Right lung (tissue), 5 donors: ENCODE data around the gene IL4I1. TPM values are rescaled to one million over a fixed set of nuclear protein-coding genes. Genes with fewer than 3 reads are reported as not detected.

Source experiments
- DNase-seq, 2 donors: peaks; one replicate each; pipeline ENCODE4 v3.0.0-alpha.2; 2013
- polyA plus RNA-seq, 5 donors: library from polyadenylated mRNA; unstranded; fragments of 120-200 nt; gene quantifications; one replicate each; pipeline versions ENCODE4 v1.2.1 to v1.2.3, GENCODE V29; 2013; ENCODE audit warnings: inconsistent platforms in 1 of 5, low replicate concordance in 1 of 5; ENCODE audit not compliant: insufficient read length in 5 of 5, insufficient read depth in 1 of 5

The IL4I1 gene
- polyA plus RNA-seq, 5 donors = 1.0 to 2.1 (median 1.5) TPM

DNA sequence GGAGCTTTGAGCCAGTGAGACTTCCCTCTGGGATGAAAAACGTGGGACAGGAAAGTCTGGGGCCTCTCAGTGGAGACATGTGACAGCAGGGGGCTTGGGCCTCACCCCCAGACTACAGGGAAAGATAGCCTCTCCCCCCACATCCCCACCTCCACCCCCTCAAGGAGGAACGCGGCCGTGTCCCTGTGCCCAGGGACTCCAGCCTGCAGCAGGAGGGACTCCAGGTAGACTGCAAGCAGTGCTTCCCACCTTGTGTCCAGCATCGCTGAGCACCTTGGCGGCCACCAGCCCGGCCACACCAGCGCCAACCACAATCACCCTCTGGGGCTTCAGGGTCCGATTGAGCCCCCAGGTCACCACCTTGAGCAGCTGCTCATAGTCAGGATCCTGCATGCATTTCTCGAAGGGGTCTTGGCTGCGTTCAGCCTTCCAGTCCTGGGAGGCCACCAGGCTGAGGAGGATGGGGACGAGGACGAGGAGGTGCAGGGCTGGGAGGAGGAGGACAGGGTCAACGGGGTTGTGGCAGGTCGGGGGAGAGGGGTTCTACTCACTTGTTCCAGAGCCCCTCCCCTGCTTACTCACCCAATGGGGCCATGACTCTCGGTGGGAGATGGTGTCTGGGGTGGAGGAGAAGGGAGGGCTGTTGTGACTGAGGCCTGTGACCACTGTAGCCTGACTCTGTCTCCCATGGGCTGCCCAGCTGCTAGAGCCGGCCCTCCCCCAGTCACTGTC lies 955 bp downstream of the IL4I1 start:
- no peak for DNase-seq

DNA sequence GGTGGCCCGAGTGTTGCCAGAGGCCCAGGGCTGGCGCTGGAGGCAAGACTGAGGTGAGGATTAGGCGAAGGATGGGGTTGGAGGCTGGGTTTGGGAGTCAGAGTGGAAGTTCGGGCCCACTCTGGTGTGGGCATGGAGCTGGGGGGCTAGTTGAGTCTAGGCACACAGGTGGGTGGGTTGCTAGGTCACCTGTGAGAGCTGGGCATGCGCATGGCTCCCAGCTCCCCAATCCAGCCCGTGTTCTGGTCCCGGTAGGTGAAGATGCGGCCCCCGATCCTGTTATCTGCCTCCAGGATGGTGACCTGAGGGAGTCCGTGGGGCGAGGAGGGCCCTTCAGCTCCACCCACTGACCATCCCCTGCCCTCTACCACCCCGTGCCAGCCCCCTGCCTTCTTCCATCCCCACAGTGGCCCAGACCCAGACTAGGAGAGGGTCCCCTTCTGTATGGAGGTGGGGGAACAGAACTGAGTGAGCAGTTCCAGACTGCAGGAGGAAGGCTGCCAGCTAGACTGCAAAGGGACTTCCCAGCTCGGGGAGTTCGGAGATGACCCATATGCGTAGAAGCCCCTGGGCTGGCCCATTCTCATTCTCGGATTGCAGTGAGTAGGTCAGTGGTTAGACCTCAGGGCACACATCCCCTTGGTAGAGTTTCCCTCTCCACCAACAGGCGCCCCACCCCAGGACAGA lies 1.7 kb downstream of the IL4I1 start:
- no peak for DNase-seq

DNA sequence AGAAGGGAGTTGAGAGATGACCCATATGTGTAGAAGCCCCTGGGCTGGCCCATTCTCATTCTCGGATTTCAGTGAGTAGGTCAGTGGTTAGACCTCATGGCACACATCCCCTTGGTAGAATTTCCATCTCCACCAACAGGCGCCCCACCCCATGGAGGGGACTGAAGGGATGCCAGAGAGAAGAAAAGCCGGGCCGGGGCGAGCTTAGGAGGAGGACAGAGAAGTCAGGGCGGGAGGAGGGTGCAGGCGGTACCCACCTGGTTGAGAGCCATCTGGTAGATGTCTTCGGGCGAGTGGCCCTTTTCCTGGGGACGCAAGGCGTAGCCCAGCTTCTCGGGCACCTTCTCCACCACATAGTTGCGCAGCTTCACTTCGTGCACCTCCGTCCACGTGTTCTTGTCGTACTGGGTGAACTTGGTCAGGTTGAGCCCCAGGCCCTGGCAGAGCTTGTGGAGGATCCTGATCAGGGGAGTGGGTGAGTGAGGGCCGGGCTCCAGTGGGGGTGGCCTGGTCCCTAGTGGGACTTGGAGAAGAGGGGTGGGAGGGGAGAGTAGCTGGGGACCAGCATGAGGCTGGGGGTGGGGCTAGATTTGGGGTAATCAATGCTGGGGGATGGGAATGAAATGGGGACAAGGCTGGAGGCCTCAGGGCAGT lies 2.5 kb downstream of the IL4I1 start:
- no peak for DNase-seq

DNA sequence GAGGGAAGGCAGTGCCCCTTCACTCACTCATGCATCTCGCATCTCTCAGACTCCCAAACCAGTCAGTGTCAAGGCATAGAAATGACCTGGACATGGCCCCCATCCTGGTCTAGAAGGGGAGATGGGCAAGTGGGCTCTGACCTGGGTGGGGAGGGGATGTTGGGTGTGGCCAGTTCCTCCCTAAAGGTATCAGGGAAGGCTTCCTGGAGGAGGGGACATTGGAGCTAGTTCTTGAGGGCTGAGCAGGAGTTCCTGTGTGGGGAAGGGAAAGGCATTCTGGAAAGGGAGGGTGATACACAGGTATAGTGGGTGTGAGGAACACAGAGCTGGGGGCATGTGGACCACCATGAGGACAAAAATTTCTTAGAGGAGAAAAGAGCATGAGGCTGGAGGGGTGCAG lies 4.0 kb downstream of the IL4I1 start:
- DNase-seq = no peak

DNA sequence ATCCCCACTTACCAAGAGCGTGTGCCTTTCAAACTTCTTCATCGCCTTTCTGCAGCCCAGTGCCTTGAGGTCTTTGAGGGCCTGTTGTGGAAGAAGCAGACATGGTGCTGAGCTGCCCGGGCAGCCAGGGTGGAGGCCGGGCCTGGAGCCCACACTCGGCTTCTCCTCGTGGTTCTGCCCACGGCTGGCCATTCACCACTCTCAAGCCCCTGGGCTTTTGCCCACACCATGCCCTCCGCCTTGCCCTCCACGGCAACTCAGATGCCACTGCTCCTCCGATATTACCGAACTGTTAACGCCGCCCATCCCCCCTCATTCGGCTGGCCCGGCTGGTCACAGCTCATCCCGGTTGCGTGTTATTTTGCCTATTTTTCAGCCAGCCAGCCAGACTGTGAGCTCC lies 5.3 kb downstream of the IL4I1 start:
- no peak for DNase-seq

DNA sequence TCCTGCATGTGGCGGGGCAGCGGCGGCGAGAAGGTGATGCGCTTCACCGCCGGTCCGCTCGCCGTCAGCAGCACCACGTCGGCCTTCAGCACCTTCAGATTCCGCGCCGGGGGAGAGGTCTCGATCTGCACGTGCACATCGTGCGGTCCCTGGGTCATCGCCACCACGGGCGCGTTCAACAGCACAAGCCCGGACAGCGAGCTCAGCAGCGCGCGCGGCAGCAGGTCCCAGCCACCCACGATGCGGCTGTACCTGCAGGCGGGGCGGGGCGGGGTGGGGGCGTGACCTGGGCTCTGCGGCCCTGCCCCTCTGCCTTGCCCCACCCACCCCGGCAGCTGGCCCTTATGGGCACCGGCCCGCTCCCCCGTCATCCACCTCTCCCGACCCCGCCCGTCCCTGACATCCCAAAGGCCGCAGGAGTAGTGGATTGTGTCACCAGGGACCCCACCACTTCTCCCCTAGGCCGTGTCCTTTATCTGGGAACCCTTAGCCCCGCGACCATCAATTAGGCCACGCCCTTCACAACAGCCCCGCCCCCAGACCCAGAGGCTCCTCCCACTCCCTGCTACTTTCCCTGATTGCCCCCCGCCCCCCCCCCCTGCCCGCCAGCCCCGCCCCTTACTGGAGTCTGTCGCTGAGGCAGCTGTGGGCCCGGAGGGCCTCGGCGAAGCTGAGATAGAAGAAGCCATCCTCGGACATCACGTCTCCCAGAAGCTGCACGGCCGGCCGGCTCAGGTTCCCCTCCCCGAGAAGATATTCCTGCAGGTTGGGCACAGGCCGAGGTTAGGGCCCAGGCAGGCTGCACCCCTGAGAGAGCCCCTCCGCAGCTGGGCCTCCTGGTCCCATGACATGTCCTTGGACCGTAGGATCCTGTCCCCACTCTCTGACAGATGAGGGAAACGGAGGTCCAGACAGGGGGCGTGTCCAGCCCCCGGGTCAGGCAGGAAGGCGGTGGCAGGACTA lies 6.1 kb downstream of the IL4I1 start:
- DNase-seq = no peak

DNA sequence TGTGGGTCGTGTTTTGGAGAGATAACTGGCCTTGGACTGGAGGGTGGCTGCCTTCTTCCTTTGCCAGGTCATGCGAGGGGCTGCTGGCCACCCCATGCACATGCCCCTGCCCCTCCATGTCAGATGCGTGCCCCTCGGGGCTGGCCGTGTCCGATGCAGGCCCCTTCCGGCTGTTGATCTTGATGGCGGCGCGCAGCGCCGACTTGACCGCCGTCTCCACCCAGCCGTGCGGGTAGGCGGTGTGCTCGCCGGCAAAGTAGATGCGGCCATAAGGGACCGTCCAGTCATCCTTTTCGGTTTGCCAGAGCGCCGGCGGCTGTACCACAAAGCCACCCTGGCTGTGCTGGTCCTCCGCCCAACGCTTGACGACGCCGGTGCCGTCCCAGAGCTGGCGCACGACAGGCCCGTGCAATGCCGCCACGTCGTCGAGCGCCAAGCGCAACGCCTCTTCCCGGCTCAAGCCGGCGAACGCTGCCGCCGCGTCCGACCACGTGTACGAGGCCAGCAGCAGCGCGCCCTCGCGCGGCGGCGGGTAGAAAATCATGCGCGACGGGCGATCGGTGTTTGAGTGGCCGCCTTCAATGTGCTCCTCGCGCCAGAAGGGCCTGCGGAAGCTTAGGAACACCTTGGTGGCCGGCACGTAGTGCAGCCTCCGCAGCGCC lies 6.9 kb downstream of the IL4I1 start:
- peak; percentile 75 to 76 for DNase-seq

DNA sequence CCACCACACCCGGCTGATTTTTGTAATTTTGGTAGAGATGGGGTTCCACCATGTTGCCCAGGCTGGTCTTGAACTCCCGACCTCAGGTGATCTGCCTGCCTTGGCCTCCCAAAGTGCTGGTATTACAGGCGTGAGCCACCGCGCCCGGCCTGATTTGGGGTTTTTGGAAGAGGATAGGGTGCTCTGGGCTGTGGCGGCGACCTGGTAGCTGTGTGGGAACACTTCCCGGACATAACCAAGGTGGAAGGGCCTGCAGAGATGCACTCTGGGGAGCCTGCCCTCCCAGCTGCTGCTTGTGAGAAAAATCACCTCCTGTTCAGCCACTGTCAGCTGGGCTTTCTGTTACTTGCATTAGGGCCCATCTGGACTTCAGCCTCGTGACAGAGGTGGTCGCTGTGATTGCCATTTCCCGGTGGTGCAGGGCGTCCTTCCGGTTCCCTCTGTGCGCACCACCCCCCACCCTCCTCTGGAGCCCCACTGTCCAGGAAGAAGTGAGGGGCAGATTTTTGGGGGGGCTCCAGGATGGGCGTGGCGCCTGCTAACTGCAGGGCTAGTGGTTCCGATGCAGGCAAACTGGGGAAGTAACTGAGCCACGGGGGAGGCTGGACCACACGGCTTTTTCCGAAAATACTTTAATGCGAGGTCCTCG lies 7.5 kb downstream of the IL4I1 start:
- DNase-seq = no peak

DNA sequence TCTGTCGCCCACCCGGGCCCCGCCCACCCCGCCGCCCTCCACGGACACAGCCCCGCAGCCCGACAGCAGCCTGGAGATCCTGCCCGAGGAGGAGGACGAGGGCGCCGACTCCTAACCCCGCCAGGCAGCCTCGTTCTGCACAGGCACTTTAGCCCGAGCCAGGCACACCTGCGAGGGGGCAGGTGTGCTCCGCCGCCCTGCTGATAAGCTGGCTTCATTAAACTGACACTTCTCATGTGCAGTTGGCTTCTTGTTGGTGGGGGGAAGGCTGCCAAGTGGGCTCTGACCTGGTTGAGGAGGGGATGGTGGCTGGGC lies 8.2 kb downstream of the IL4I1 start:
- DNase-seq = no peak

DNA sequence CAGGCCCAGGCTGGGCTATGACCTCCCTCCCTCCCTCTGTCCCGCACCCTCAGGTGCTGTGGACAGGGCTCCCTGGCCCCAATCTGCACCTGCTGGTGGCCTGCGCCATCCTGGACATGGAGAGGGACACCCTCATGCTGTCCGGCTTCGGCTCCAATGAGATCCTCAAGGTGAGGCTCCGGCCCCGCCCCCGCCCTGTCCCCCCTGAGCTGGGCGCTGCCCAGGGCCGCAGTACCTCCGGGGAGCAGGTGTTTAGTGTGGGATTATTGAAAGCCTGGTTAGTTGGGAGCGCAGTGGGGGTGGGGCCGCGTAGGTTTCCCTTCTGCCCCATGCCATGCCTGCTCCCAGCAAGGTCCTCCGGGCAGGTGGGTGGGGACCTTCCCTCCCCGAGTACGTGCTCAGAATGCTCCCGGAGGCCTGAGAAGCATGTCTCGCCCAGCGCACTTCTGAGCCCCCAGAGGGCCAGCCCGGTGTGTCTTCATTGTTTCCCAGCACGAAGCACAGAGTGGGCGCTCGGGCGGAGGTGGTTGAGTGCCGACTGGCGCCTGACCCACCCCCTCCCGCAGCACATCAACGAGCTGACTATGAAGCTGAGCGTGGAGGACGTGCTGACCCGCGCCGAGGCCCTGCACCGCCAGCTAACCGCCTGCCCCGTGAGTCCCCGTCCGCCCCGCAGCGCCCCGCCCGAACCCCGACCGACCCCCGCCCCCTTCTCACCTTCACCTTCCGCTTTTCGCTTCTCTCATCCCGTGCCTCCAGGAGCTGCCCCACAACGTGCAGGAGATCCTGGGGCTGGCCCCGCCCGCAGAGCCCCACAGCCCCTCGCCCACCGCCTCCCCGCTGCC lies 8.8 kb downstream of the IL4I1 start:
- no peak for DNase-seq

DNA sequence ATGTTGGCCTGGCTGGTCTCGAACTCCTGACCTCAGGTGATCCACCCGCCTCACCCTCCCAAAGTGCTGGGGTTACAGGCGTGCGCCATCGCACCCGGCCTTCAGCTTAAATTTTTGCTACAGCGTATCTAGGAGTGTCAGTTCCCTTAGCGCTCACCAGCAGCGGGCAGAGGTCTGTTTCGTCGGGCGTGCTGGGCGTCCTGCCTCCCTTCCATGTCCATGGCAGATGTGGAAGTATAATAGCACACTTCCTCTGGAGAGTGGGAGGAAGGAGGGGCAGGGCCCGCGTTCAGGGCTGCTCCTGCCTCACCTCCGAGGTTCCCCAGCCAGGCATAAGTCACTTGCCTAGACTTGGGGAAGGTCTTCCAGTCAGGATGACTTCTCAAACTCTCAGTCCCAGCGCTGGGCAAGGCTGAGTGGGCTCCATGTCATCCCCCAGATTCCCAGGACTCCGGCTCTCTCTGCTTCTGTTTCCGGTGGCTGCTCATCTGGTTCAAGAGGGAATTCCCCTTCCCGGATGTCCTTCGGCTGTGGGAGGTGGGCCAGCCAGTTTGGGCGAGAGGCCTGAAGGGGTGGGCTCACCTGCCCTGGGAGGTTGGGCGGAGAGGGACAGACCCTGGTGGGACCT lies 9.5 kb downstream of the IL4I1 start:
- DNase-seq = no peak

DNA sequence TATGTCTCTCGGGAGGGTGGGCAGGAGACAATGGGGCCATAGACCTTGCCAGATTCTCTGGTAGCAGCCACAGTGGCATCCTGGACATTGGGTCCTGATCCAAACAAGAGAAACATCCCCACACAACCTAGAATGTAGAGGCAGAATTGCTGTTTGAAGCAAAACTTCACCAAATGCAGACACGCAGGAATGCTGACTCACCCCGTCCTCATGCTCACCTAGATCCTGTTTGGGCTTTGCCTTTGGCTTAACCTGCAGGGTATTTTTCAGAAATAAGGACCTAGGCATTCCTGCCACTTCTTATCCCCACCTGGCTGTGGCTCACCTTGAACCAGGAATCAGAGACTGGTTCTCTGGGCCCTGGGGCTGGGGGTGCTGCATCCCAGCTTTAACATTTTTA lies 11.9 kb downstream of the IL4I1 start:
- no peak for DNase-seq

DNA sequence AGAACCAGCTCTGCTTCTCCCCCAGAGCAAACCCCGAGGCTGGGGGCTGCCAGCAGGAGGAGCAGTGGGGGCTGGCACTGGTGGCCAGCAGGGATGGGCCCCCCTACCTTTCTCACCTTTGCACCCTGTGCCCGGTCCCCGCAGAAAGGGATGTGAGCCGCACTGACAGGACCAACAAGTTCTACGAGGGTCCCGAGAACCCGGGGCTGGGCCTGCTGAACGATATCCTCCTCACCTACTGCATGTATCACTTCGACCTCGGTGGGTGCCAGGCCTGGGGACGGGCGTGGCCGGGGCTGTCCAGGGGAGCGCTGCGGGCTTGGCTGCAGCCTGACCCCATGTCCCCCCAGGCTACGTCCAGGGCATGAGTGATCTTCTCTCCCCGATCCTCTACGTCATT lies 12.6 kb downstream of the IL4I1 start:
- DNase-seq = no peak

DNA sequence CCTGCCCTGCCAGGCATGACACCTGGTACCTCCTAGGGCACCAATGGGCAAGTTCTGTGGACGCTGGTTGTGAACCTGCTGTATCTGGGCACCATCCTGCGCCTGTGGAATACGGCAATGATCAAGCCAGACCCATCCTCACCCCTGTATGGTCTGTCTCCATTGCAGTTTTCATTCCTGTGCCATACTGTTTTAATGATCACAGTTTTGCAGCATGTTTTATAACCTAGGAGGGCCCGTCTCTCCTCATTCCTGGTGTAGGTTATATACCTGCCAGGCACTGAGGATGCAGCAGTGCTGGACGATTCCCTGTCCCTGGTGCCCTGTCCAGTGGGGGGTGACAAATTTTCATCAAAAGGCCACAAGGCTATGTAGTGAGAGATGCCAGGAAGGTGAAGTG lies 13.6 kb downstream of the IL4I1 start:
- no peak for DNase-seq

DNA sequence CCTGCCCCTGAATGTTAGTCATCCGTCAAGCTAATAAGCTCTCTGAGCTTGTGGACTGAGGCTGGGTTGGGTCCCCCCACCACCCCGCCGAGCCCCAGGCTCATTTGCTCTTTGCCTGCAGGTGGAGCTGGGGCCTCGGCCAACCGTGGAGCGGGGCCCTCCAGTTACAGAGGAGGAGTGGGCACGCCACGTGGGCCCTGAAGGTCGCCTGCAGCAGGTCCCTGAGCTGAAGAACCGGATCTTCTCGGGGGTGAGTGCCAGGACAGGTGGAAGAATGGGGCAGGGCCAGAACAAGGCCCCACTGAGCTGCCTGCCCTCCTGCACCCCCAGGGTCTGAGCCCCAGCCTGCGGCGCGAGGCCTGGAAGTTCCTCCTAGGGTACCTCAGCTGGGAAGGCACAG lies 14.0 kb downstream of the IL4I1 start:
- no peak for DNase-seq

DNA sequence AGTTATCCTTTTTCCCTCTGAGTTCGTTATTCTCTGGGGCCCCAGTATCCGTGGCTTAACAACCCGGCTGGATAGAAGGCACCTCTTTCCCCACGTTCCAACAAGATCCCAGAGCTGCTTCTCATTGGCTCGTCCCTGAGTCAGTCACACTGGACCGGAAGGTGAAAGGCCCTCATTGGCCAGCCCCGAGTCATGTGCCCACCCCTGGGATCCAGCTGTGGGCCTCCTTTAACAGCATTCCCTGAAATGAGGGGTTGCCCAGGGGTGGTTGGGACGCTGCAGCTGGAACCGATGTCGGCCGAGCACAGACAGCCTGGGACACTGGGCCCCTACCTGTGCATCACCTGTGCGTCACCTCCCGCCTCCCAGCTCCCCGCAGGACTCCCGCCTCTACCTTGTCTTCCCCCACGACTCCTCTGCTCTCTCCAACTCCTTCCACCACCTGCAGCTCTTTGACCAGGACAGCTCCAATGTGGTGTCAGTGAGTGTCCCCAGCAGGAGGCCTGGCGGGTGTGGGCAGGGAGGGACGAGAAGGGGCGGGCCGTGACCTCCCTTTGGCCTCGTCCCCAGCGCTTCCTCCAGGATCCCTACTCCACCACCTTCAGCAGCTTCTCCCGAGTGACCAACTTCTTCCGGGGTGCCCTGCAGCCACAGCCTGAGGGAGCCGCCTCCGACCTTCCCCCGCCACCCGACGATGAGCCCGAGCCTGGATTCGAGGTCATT lies 14.9 kb downstream of the IL4I1 start:
- DNase-seq = no peak

DNA sequence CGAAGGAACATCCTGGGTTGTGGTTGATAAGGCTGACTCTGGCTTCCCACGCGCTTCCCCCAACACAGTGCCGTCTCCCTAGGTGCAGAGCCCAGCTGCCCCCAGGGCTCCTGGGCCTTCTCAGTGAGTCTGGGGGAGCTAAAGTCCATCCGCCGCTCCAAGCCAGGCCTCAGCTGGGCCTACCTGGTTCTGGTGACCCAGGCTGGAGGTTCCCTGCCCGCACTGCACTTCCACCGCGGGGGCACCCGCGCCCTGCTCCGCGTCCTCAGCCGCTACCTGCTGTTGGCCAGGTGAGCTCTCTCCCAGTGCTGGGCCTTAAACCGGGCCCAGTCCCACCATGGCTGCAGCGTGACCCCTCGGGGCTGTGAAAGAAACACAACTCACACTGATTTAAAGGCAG lies 15.5 kb downstream of the IL4I1 start:
- DNase-seq = no peak

DNA sequence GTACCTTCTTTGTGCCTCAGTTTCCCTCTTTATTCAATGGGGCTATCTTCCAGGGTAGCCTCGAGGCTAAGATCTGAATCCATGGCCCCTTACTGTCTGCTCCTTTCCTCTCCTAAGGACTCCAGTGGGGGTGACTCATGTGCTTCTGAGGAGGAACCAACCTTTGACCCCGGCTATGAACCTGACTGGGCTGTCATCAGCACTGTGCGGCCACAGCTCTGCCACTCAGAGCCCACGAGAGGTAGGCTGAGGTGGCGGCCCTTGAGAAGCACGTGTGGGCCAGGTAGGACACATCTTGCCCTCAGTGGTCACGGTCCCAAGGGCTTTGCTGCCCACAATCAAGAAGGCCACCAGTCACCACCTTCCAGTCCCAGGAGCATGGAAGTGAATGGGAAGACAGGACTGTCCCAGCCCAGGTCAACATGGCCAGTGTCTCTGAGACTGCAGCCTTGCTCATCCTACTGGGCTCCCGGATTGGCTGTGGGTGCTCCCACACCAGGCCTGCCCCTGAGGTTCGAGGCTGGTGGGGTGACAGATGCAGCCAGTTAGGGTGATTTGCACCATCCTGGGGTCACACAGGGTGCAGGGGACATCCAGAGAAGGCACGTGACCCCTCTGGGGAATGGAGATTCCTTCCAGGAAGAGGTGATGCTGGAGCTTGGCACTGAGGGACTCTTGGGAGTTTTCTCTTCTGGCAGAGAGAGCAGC lies 16.4 kb downstream of the IL4I1 start:
- DNase-seq = no peak
